Ectodermal cell (in vitro differentiated cells): ENCODE results near the gene MCM10.

Source experiments
- H3K27ac ChIP-seq: 2 replicates; pipeline ENCODE4 v1.7.0; 2013; ENCODE audit warnings: mild to moderate bottlenecking, low read depth, low read length; ENCODE audit not compliant: insufficient read depth, poor library complexity, severe bottlenecking
- H3K27me3 ChIP-seq: 2 replicates; pipeline ENCODE4 v1.7.0; 2013; ENCODE audit warnings: mild to moderate bottlenecking, low read length; ENCODE audit not compliant: insufficient read depth, control insufficient read depth, poor library complexity, severe bottlenecking
- H3K36me3 ChIP-seq: one replicate; pipeline ENCODE4 v1.7.0; 2013; ENCODE audit warnings: low read length; ENCODE audit not compliant: control insufficient read depth, insufficient read depth
- H3K4me1 ChIP-seq: one replicate; pipeline ENCODE4 v1.7.0; 2013; ENCODE audit warnings: low read length; ENCODE audit not compliant: control insufficient read depth, insufficient read depth
- H3K4me3 ChIP-seq: 2 replicates; pipeline ENCODE4 v1.7.0; 2013; ENCODE audit warnings: low read depth, low read length, control low read depth; ENCODE audit not compliant: insufficient read depth
- H3K9me3 ChIP-seq: 2 replicates; pipeline ENCODE4 v1.7.0; 2013; ENCODE audit warnings: mild to moderate bottlenecking, low read length, moderate library complexity; ENCODE audit not compliant: control insufficient read depth
- WGBS, 2 experiments: methylation state at CpG; one replicate each; pipeline ENCODE4 v1.1.7; 2013; ENCODE audit warnings: missing lambda C conversion rate in 2 of 2; 5-methylcytosine and 5-hydroxymethylcytosine counted together

Gene MCM10

DNA sequence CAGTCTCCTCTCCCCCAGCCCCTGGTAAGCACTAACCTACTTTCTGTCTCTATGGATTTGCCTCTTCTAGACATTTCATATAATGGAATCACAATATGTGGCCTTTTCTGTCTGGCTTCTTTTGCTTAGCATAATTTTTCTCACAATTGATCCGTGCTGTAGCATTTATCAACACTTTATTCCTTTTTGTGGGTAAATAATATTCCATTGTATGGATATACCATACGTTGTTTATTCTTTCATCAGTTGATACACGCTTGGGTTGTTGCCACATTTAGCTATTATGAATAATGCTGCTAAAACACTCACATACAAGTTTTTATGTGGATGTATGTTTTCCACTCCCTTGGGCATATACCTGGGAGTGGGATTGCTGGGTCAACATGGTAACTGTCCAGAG, 25.8 kb downstream of the MCM10 start:
- no peak overlapping the region for H3K4me3 ChIP-seq
- 100% methylated on average over 2 of the region's 3 CpGs for WGBS, 2 experiments
- H3K36me3 ChIP-seq = peaks cover 71% of the 10 kb centered on the region
- H3K27ac ChIP-seq = no peak overlapping the region
- H3K4me1 ChIP-seq = no peaks in the 10 kb centered on the region
- no peaks in the 10 kb centered on the region for H3K27me3 ChIP-seq
- H3K9me3 ChIP-seq = no peaks in the 10 kb centered on the region

DNA sequence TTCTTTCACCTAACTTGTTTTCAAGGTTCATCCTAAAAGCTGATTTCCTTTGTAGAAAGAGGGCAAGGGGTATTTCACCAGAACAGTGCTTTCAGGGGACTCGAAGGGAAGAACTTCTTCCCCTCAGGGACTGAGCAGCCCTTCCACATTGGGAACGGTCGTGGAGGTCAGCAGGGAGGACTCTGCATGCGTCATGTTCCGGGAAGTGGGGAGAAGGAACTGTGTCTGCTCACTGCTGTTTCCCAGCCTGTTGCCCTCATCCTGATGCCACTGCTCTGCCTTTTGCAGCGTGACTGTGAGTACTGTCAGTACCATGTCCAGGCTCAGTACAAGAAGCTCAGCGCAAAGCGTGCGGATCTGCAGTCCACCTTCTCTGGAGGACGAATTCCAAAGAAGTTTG, 27.2 kb downstream of the MCM10 start:
- no peaks in the 10 kb centered on the region for H3K4me1 ChIP-seq
- H3K27me3 ChIP-seq = no peaks in the 10 kb centered on the region
- H3K9me3 ChIP-seq = no peaks in the 10 kb centered on the region
- no peak overlapping the region for H3K27ac ChIP-seq
- no peak overlapping the region for H3K4me3 ChIP-seq
- 94 to 96% methylated on average over 10 of the region's 10 CpGs for WGBS, 2 experiments
- peaks cover 67% of the 10 kb centered on the region for H3K36me3 ChIP-seq

GRCh38 chr10:13189961-13190360, 28.6 kb downstream of the MCM10 start:
- H3K9me3 ChIP-seq = no peaks in the 10 kb centered on the region
- H3K27ac ChIP-seq = no peak overlapping the region
- no peak overlapping the region for H3K4me3 ChIP-seq
- peaks cover 60% of the 10 kb centered on the region for H3K36me3 ChIP-seq
- H3K4me1 ChIP-seq = no peaks in the 10 kb centered on the region
- no peaks in the 10 kb centered on the region for H3K27me3 ChIP-seq
- 92 to 95% methylated on average over 4 of the region's 4 CpGs for WGBS, 2 experiments

DNA sequence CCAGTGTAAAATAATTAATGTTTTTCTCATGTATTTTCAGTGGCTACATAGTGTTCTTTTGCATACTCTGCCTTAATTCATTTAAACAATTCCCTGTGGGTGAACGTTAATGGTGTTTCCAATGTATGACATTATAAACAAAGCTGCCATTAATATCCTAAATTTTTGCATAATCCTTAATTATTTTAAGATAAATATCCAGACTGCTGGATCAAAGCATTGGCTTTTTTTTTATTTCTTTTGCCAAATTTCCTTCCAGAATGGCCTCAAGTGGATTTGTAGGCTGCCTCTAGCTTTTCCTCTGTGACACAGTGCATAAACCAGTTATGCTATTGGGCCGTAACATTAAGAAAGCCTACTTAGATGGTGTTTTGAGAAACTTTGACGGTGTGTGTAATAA, 29.5 kb downstream of the MCM10 start:
- 94 to 100% methylated on average over 3 of the region's 3 CpGs for WGBS, 2 experiments
- Histone ChIP-seq H3K4me3 (no peak overlapping the region), H3K9me3 (no peaks in the 10 kb centered on the region), H3K27me3 (no peaks in the 10 kb centered on the region), H3K4me1 (no peaks in the 10 kb centered on the region), H3K36me3 (peaks cover 55% of the 10 kb centered on the region), H3K27ac (no peak overlapping the region)

DNA sequence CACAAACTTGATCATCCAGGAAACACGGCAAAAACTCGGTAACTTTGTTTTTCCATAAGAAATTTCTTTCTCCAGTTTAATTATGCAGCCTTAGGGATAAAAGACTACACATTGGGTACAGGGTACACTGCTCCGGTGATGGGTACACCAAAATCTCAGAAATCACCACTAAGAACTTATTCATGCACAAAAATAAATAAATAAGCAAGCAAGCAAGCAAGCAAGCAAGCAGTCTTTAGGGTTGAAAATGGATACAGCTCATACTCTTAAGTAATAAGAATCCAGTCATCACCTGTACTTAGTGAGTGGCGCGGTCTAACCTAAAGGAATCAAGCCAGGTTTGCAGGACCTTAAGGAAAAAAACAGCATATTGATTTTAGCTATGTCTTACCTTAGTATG, 30.0 kb downstream of the MCM10 start:
- Histone ChIP-seq H3K4me1 (no peaks in the 10 kb centered on the region), H3K27ac (no peak overlapping the region), H3K27me3 (no peaks in the 10 kb centered on the region), H3K36me3 (peaks cover 55% of the 10 kb centered on the region), H3K4me3 (no peak overlapping the region), H3K9me3 (no peaks in the 10 kb centered on the region)
- 94 to 97% methylated on average over 5 of the region's 5 CpGs for WGBS, 2 experiments

- no peak overlapping the region for H3K4me3 ChIP-seq
- no peaks in the 10 kb centered on the region for H3K27me3 ChIP-seq
- 96 to 98% methylated on average over 7 of the region's 7 CpGs for WGBS, 2 experiments
- no peak overlapping the region for H3K27ac ChIP-seq
- peaks cover 51% of the 10 kb centered on the region for H3K36me3 ChIP-seq
- H3K9me3 ChIP-seq = no peaks in the 10 kb centered on the region
- no peaks in the 10 kb centered on the region for H3K4me1 ChIP-seq
These were observed 32.3 kb downstream of the MCM10 start for GRCh38 chr10:13193637-13194036.

- Histone ChIP-seq H3K9me3 (no peaks in the 10 kb centered on the region), H3K36me3 (peaks cover 54% of the 10 kb centered on the region), H3K27ac (no peak overlapping the region), H3K4me3 (no peak overlapping the region), H3K4me1 (no peaks in the 10 kb centered on the region), H3K27me3 (no peaks in the 10 kb centered on the region)
- 94 to 95% methylated on average over 6 of the region's 6 CpGs for WGBS, 2 experiments
These were observed 33.7 kb downstream of the MCM10 start for GRCh38 chr10:13195016-13195415.

GRCh38 chr10:13201132-13201531, 39.8 kb downstream of the MCM10 start:
- Histone ChIP-seq H3K36me3 (peaks cover 49% of the 10 kb centered on the region), H3K4me3 (no peak overlapping the region)

GRCh38 chr10:13206091-13206490, 44.7 kb downstream of the MCM10 start:
- Histone ChIP-seq H3K4me3 (no peak overlapping the region), H3K36me3 (peaks cover 37% of the 10 kb centered on the region), H3K27me3 (no peaks in the 10 kb centered on the region), H3K27ac (no peak overlapping the region), H3K9me3 (no peaks in the 10 kb centered on the region), H3K4me1 (no peaks in the 10 kb centered on the region)
- WGBS, 2 experiments = 93 to 95% methylated on average over 9 of the region's 9 CpGs

More at GRCh38 chr10:13201132-13201531, 39.8 kb downstream of the MCM10 start:
- H3K27me3 ChIP-seq = no peaks in the 10 kb centered on the region
- no peak overlapping the region for H3K27ac ChIP-seq
- 96% methylated on average over 6 of the region's 6 CpGs for WGBS, 2 experiments
- no peaks in the 10 kb centered on the region for H3K4me1 ChIP-seq
- no peaks in the 10 kb centered on the region for H3K9me3 ChIP-seq

GRCh38 chr10:13206546-13207443, 45.4 kb downstream of the MCM10 start:
- H3K27me3 ChIP-seq = no peaks in the 10 kb centered on the region
- H3K27ac ChIP-seq = no peak overlapping the region
- H3K4me3 ChIP-seq = no peak overlapping the region
- H3K36me3 ChIP-seq = peaks cover 35% of the 10 kb centered on the region
- no peaks in the 10 kb centered on the region for H3K9me3 ChIP-seq
- H3K4me1 ChIP-seq = no peaks in the 10 kb centered on the region
- 70 to 93% methylated on average over 4 to 5 of the region's 5 CpGs for WGBS, 2 experiments
